GM13976 (cell line): ENCODE data around the gene UBE2I.

Experiments used
- DNase-seq: peaks from one replicate; pipeline ENCODE4 v3.0.0; 2012; ENCODE audit warnings: low spot score
- in situ Hi-C: fragments of 300-500 bp; cut with MboI; formaldehyde crosslinking; loops from one replicate; pipeline ENCODE4 v1.12.0; 2022; ENCODE audit warnings: low sequenced_read_pairs, mixed read lengths, inconsistent platforms; ENCODE audit not compliant: unreplicated experiment
- TF ChIP-seq, protein P1 (sequence below): IDR thresholded peaks from 2 replicates; pipeline ENCODE4 v1.5.1; 2012; ENCODE audit warnings: borderline replicate concordance, mild to moderate bottlenecking; ENCODE audit not compliant: insufficient read depth; ENCODE audit errors: extremely low read depth, missing control alignments, control extremely low read depth

Gene UBE2I

DNA sequence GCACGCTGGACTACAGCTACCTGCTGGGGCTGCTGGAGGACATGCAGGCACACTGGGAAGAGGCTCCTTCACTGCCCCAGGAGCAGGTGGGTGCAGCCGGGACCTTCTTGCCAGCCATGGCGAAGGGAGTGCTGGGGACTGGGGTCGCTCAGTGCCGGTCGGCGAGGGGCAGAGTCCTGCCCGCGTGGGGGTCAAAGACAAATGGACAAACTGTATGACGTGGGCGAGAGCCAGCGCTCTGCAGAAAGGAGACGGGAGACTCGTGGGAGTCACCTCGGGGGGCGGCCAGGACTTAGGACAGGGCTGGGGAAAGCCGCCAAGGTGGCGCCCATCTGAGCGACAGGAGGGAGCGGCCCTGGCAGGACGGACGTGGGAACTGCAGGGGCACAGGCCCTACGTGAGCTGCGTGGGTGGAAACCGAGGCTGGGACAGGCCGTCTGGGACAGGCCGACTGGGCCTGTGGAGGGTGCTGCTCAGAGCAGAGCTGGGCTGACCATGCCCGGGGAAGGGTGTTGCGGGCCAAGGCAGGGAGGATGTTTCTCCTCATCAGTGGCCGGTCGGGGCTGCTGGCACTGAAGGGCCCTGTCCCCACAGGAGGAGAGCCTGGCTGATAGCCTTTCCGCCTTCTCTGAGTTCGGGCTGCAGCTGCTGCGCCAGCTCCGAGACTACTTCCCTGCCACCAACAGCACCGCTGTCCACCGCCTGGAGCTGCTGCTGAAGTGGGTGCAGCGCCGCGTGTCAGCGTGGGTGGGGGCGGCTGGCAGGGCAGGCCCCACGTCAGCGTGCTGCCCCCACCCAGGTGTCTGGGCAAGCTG is 34.2 kb downstream of the UBE2I start:
- in situ Hi-C loops = no loop called here
- no peak for DNase-seq
- TF ChIP-seq, protein P1, sequence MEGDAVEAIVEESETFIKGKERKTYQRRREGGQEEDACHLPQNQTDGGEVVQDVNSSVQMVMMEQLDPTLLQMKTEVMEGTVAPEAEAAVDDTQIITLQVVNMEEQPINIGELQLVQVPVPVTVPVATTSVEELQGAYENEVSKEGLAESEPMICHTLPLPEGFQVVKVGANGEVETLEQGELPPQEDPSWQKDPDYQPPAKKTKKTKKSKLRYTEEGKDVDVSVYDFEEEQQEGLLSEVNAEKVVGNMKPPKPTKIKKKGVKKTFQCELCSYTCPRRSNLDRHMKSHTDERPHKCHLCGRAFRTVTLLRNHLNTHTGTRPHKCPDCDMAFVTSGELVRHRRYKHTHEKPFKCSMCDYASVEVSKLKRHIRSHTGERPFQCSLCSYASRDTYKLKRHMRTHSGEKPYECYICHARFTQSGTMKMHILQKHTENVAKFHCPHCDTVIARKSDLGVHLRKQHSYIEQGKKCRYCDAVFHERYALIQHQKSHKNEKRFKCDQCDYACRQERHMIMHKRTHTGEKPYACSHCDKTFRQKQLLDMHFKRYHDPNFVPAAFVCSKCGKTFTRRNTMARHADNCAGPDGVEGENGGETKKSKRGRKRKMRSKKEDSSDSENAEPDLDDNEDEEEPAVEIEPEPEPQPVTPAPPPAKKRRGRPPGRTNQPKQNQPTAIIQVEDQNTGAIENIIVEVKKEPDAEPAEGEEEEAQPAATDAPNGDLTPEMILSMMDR = no peak

- DNase-seq = no peak
- TF ChIP-seq, protein P1 = no peak
- in situ Hi-C loops = no loop called here
These were observed 35.1 kb downstream of the UBE2I start for GRCh38 chr16:1344499-1344898.

- in situ Hi-C loops = no loop called here
- DNase-seq = no peak
- TF ChIP-seq, protein P1 = no peak
These were observed 35.7 kb downstream of the UBE2I start for GRCh38 chr16:1345087-1345486.

DNA sequence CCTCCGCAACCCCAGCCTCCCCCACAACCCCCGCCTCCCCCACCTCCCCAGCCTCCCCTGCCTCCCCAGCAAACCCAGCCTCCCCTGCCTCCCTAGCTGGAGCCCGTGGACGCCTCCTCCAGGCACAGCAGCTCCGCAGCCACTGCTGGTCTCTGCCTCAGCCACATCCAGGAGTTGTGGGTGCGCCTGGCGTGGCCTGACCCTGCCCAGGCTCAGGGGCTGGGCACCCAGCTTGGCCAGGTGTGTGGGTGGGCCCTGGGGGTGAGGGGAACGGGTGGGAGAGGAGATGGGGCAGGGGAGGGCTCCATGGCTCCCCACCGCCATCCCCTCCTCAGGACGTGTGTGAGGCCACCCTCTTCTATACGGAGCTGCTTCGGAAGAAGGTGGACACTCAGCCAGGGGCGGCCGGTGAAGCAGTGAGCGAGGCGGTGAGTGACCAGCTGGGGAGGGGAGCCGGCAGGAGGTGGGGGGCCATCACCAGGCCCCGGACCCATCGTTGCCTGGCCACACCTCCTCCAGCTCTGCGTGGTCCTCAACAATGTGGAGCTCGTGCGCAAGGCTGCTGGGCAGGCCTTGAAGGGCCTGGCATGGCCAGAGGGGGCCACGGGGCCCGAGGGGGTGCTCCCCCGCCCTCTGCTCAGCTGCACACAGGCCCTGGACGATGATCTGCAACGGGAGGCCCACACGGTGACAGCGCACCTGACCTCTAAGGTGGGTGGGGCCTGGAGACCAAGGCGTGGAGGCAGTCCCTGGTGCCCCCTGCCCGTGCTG is 36.4 kb downstream of the UBE2I start:
- TF ChIP-seq, protein P1 = no peak
- in situ Hi-C loops = no loop called here
- no peak for DNase-seq

DNA sequence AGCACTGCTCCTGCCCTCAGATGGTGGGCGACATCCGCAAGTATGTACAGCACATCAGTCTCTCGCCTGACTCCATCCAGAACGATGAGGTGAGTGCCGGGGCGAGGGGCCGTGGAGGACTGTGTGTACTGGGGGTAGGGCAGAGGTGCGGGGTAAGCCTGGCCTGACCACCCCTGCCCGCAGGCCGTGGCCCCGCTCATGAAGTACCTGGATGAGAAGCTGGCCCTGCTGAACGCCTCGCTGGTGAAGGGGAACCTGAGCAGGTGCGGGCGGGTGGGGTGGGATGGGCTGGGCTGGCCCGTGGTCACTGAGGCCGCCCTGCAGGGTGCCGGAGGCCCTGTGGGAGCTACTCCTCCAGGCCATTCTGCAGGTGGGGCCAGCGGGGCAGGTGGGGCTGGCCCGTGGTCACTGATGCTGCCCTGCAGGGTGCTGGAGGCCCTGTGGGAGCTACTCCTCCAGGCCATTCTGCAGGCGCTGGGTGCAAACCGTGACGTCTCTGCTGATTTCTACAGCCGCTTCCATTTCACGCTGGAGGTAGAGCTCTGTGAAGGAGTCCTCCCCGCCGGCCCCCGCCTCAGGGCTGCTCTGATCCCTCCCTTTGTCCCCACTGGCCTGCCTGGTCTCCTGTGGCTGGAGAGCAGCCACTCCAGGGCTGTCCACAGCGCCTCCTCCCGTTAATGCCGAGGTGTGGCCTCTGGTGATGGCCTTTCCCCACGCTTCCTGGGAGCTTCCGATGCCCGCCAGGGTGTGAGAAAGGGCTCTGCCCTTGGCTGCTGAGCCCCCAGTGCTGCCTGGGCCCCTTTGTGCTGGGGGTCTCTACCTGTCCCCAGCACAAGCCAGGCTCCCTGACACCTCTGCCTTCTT is 37.2 kb downstream of the UBE2I start:
- in situ Hi-C loops = no loop called here
- TF ChIP-seq, protein P1 = no peak
- DNase-seq = no peak

GRCh38 chr16:1347286-1347855 is 37.9 kb downstream of the UBE2I start:
- in situ Hi-C loops = no loop called here
- no peak for DNase-seq
- TF ChIP-seq, protein P1 = no peak
